Measurements from ENCODE around the gene RUVBL2.
A peak's percentile ranks its signal among the peaks of the same experiment; 100 is the strongest.
"Not testable (repeated sequence)": the region's sequence is repeated elsewhere in the genome, so short reads cannot be mapped to it uniquely, and the experiment has no call there.

Gene RUVBL2

DNA sequence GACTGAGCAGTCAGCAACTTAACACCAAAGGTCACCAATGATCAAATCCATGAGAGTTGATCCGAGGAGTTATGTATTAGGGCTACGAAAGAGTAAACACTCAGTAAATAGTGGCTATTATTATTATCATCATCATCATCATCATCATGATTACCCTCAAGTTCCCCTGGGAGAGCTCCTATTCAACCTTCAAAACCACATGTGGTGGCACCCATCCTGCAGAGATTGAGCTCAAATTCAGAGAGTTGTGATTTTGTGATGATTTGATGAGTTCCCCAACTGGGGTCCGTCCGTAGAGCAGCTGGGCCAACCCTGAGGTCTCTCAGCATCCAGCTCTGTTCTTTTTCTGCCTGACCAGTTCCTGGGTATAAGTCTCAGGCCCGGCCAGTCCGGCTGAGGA lies 31.4 kb downstream of the RUVBL2 start:
- H3K27ac ChIP-seq (replicated peaks); DNase-seq (ENCODE audit: low read depth in 1 of 2, low spot score in 1 of 2); H3K4me3 ChIP-seq (replicated peaks; ENCODE audit: insufficient read depth, low read length): not testable (repeated sequence)
- H3K27me3 ChIP-seq (ENCODE audit: insufficient read depth, poor library complexity, severe bottlenecking): peaks cover 11% of the 10 kb centered on the region

GRCh38 chr19:49025599-49025998 lies 31.9 kb downstream of the RUVBL2 start:
- not testable (repeated sequence) for DNase-seq (ENCODE audit: low read depth in 1 of 2, low spot score in 1 of 2); H3K27ac ChIP-seq (replicated peaks); H3K4me3 ChIP-seq (replicated peaks; ENCODE audit: insufficient read depth, low read length); H3K27me3 ChIP-seq (ENCODE audit: insufficient read depth, poor library complexity, severe bottlenecking)

GRCh38 chr19:49028686-49029085 lies 35.0 kb downstream of the RUVBL2 start:
- not testable (repeated sequence) for H3K27ac ChIP-seq (replicated peaks); H3K4me3 ChIP-seq (replicated peaks; ENCODE audit: insufficient read depth, low read length); DNase-seq (ENCODE audit: low read depth in 1 of 2, low spot score in 1 of 2); H3K27me3 ChIP-seq (ENCODE audit: insufficient read depth, poor library complexity, severe bottlenecking)

DNA sequence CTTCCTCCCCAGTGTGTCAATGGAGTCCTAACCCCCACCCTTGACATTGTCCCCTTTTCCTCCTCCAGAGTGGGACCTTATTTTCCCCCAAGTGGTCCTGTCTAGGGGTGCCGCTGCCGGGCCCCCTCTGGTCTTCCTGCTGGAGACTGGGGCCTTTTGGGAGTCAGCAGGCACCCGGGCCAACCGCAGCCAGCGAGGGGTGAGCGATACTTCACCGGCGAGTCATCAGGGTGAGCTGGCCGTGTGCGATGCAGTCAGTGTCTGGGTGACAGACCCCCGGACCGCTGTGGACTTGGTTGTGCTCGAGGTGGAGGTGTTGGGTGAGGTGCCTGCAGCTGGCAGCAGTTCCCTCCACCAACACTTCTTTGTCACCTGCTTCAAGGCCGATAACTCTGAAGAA lies 36.1 kb downstream of the RUVBL2 start:
- not testable (repeated sequence) for DNase-seq (ENCODE audit: low read depth in 1 of 2, low spot score in 1 of 2); H3K27ac ChIP-seq (replicated peaks); H3K27me3 ChIP-seq (ENCODE audit: insufficient read depth, poor library complexity, severe bottlenecking); H3K4me3 ChIP-seq (replicated peaks; ENCODE audit: insufficient read depth, low read length)

DNA sequence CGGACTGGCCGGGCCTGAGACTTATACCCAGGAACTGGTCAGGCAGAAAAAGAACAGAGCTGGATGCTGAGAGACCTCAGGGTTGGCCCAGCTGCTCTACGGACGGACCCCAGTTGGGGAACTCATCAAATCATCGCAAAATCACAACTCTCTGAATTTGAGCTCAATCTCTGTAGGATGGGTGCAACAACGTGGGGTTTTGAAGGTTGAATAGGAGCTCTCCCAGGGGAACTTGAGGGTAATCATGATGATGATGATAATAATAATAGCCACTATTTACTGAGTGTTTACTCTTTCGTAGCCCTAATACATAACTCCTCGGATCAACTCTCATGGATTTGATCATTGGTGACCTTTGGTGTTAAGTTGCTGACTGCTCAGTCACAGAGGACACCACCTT lies 36.6 kb downstream of the RUVBL2 start:
- H3K27me3 ChIP-seq (ENCODE audit: insufficient read depth, poor library complexity, severe bottlenecking); H3K27ac ChIP-seq (replicated peaks); DNase-seq (ENCODE audit: low read depth in 1 of 2, low spot score in 1 of 2); H3K4me3 ChIP-seq (replicated peaks; ENCODE audit: insufficient read depth, low read length): not testable (repeated sequence)

DNA sequence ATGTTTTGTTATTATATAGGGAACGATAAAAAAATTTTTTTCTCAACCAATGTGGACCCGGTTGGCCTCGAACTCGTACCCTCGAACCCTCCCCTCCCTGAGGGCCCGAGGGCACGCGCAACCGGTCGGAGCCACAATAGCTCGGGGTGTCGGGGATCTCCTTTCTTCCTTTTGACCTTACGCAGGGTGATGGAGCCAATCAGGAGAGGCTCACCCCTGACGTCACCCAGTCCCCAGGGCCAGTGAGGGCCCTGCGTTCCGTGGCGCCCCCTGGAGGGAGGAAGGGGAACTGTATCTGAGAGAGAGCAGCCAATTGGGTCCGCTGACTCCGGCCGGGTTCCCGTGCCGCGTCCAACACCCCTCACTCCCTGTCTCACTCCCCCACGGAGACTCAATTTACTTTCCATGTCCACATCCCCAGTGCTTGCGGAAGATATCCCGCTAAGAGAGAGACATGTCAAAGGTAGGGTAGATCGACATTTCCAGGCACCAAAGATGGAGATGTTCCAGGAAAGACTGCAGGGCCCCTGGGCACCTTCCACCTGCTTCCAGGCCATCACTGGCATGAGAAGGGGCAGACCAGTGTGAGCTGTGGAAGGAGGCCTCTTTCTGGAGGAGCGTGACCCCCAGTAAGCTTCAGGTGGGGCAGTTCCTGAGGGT lies 38.1 kb downstream of the RUVBL2 start, which contains the start of gene CGB2:
TSS of gene CGB2 (plus strand) at position 249 of the 660 bp plus-strand sequence. CDS start at position 455, 206 bp downstream.
- peak in 1 of 2 experiments; percentile 25 for DNase-seq (ENCODE audit: low read depth in 1 of 2, low spot score in 1 of 2)
- H3K27ac ChIP-seq (replicated peaks); H3K4me3 ChIP-seq (replicated peaks; ENCODE audit: insufficient read depth, low read length): not testable (repeated sequence)

DNA sequence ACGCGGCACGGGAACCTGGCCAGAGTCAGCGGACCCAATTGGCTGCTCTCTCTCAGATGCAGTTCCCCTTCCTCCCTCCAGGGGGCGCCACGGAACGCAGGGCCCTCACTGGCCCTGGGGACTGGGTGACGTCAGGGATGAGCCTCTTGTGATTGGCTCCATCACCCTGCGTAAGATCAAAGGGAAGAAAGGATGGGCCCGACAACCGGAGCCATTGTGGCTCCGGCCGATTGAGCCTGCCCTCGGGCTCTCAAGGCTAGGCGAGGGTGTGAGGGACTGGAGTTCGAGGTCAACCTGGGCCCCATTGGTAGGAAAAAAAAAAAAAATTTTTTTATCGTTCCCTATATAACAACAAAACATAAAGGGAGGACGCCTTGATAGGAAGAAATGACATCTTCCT lies 43.1 kb downstream of the RUVBL2 start, which contains the start of gene CGB1:
TSS of gene CGB1 (minus strand) at position 81 of the 400 bp plus-strand sequence. CDS start 184 bp downstream, outside the sequence.
- TF ChIP-seq SPI1 (IDR thresholded peaks at IDR 0.05; ENCODE audit: borderline replicate concordance, low read depth) (peak; percentile 16; the same call in 1 of the 2 replicates), CTCF (IDR thresholded peaks at IDR 0.05; ENCODE audit: insufficient read depth, low read length) (peak; percentile 49)
- DNase-seq (ENCODE audit: low read depth in 1 of 2, low spot score in 1 of 2): peak in 1 of 2 experiments; percentile 42
- not testable (repeated sequence) for H3K4me3 ChIP-seq (replicated peaks; ENCODE audit: insufficient read depth, low read length); H3K27ac ChIP-seq (replicated peaks); H3K27me3 ChIP-seq (ENCODE audit: insufficient read depth, poor library complexity, severe bottlenecking)

More for the DNA sequence above, 38.1 kb downstream of the RUVBL2 start, which contains the start of gene CGB2:
- H3K27me3 ChIP-seq (ENCODE audit: insufficient read depth, poor library complexity, severe bottlenecking): not testable (repeated sequence)

DNA sequence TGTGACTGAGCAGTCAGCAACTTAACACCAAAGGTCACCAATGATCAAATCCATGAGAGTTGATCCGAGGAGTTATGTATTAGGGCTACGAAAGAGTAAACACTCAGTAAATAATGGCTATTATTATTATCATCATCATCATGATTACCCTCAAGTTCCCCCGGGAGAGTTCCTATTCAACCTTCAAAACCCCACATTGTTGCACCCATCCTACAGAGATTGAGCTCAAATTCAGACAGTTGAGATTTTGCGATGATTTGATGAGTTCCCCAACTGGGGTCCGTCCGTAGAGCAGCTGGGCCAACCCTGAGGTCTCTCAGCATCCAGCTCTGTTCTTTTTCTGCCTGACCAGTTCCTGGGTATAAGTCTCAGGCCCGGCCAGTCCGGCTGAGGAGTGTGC lies 44.4 kb downstream of the RUVBL2 start:
- DNase-seq (ENCODE audit: low read depth in 1 of 2, low spot score in 1 of 2); H3K27ac ChIP-seq (replicated peaks); H3K4me3 ChIP-seq (replicated peaks; ENCODE audit: insufficient read depth, low read length); H3K27me3 ChIP-seq (ENCODE audit: insufficient read depth, poor library complexity, severe bottlenecking): not testable (repeated sequence)

DNA sequence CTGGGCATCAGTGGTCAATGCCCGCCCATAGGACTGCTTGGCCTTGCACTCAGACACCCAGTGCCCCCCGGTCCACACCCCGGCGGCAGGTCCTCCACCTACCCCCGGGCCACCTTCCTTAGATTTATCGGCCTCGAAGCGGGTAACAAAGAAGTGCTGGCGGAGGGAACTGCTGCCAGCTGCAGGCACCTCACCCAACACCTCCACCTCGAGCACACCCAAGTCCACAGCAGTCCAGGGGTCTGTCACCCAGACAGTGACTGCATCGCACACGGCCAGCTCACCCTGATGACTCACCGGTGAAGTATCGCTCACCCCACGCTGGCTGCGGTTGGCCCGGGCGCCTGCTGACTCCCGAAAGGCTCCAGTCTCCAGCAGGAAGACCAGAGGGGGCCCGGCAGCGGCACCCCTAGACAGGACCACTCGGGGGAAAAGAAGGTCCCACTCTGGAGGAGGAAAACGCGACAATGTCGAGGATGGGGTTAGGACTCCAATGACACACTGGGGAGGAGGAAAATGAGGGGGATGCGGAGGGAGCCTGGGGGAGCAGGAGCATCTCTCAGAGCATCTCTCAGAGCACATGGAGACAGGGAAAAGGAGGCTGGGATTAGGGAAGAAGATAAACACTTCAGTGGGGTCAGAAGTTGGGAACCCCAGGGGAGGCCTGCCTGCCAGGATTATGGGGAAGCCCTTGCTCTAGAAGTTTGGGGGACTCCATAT lies 45.0 kb downstream of the RUVBL2 start:
- H3K4me3 ChIP-seq (replicated peaks; ENCODE audit: insufficient read depth, low read length); DNase-seq (ENCODE audit: low read depth in 1 of 2, low spot score in 1 of 2); H3K27ac ChIP-seq (replicated peaks); H3K27me3 ChIP-seq (ENCODE audit: insufficient read depth, poor library complexity, severe bottlenecking): not testable (repeated sequence)

- not testable (repeated sequence) for H3K27ac ChIP-seq (replicated peaks); H3K4me3 ChIP-seq (replicated peaks; ENCODE audit: insufficient read depth, low read length); DNase-seq (ENCODE audit: low read depth in 1 of 2, low spot score in 1 of 2); H3K27me3 ChIP-seq (ENCODE audit: insufficient read depth, poor library complexity, severe bottlenecking)
Observed at GRCh38 chr19:49039736-49040135, 46.0 kb downstream of the RUVBL2 start.
